ENCODE results near the gene DAZ2.
"Not testable (repeated sequence)": the region's sequence is repeated elsewhere in the genome, so short reads cannot be mapped to it uniquely, and the experiment has no call there.

Gene DAZ2, protein sequence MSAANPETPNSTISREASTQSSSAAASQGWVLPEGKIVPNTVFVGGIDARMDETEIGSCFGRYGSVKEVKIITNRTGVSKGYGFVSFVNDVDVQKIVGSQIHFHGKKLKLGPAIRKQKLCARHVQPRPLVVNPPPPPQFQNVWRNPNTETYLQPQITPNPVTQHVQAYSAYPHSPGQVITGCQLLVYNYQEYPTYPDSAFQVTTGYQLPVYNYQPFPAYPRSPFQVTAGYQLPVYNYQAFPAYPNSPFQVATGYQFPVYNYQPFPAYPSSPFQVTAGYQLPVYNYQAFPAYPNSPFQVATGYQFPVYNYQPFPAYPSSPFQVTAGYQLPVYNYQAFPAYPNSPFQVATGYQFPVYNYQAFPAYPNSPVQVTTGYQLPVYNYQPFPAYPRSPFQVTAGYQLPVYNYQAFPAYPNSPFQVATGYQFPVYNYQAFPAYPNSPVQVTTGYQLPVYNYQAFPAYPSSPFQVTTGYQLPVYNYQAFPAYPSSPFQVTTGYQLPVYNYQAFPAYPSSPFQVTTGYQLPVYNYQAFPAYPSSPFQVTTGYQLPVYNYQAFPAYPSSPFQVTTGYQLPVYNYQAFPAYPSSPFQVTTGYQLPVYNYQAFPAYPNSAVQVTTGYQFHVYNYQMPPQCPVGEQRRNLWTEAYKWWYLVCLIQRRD

DNA sequence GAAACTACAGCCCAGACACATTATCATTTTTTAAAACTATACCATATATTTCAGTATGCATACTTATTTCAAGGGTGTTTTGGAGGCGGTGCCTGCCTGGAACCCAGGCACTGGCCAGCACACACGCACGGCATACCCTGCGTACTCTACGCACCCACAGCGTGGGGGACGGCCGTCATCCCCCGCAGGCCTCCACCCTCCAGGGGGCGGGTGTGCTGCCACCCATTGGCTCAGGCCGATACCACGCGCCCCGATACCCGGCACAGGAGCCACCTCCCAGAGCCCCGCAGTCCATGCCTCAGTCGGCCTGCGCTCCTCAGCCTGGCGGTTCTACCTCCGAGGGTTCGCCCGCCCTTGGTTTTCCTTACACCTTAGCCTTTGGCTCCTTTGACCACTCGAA lies at the start of gene DAZ2:
TSS of gene DAZ2 (plus strand) at position 301 of the 400 bp plus-strand sequence. CDS start 208 bp downstream, outside the sequence.
- CTCF ChIA-PET; H3K36me3 ChIP-seq (ENCODE audit: control insufficient read depth in 2 of 2, insufficient read depth in 1 of 2, low read length in 2 of 2); H3K9me3 ChIP-seq (ENCODE audit: control insufficient read depth, insufficient read depth, low read depth, low read length); H3K27ac ChIP-seq (ENCODE audit: extremely low read depth, low read depth, low read length); H3K4me3 ChIP-seq (ENCODE audit: low read depth, low read length); H3K4me1 ChIP-seq (ENCODE audit: control insufficient read depth, insufficient read depth, low read length); POLR2A ChIA-PET: not testable (repeated sequence)

DNA sequence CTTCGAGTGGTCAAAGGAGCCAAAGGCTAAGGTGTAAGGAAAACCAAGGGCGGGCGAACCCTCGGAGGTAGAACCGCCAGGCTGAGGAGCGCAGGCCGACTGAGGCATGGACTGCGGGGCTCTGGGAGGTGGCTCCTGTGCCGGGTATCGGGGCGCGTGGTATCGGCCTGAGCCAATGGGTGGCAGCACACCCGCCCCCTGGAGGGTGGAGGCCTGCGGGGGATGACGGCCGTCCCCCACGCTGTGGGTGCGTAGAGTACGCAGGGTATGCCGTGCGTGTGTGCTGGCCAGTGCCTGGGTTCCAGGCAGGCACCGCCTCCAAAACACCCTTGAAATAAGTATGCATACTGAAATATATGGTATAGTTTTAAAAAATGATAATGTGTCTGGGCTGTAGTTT lies 20.4 kb upstream of the DAZ2 start, which contains the start of gene DAZ1:
TSS of gene DAZ1 (minus strand) at position 101 of the 400 bp plus-strand sequence. CDS start 208 bp downstream, outside the sequence.
- CTCF ChIA-PET; H3K4me1 ChIP-seq (ENCODE audit: control insufficient read depth, insufficient read depth, low read length); H3K27ac ChIP-seq (ENCODE audit: extremely low read depth, low read depth, low read length); POLR2A ChIA-PET; H3K4me3 ChIP-seq (ENCODE audit: low read depth, low read length); H3K36me3 ChIP-seq (ENCODE audit: control insufficient read depth in 2 of 2, insufficient read depth in 1 of 2, low read length in 2 of 2); H3K9me3 ChIP-seq (ENCODE audit: control insufficient read depth, insufficient read depth, low read depth, low read length): not testable (repeated sequence)

DNA sequence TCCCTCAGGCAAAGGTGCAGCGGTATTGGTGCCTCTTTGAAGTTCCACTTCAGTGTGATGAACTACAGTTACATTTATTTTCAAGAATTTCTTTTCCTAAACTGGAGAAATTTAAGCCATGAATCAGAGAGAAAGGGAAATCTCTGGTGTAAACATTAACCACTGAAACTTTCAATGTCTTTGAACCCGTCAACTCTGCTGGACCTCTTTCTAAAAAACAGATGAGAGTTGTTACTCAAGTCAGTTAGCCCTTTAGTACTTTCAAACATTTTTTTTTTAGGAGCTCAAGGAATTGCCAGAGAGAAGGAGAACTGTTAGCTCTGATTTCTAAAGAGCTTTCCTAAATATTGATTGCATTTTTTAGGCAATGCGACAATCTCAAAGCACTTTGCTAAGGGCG lies 11.9 kb upstream of the DAZ2 start:
- H3K9me3 ChIP-seq (ENCODE audit: control insufficient read depth, insufficient read depth, low read depth, low read length); CTCF ChIA-PET; POLR2A ChIA-PET; H3K27ac ChIP-seq (ENCODE audit: extremely low read depth, low read depth, low read length); H3K4me3 ChIP-seq (ENCODE audit: low read depth, low read length); H3K4me1 ChIP-seq (ENCODE audit: control insufficient read depth, insufficient read depth, low read length); H3K36me3 ChIP-seq (ENCODE audit: control insufficient read depth in 2 of 2, insufficient read depth in 1 of 2, low read length in 2 of 2): not testable (repeated sequence)

DNA sequence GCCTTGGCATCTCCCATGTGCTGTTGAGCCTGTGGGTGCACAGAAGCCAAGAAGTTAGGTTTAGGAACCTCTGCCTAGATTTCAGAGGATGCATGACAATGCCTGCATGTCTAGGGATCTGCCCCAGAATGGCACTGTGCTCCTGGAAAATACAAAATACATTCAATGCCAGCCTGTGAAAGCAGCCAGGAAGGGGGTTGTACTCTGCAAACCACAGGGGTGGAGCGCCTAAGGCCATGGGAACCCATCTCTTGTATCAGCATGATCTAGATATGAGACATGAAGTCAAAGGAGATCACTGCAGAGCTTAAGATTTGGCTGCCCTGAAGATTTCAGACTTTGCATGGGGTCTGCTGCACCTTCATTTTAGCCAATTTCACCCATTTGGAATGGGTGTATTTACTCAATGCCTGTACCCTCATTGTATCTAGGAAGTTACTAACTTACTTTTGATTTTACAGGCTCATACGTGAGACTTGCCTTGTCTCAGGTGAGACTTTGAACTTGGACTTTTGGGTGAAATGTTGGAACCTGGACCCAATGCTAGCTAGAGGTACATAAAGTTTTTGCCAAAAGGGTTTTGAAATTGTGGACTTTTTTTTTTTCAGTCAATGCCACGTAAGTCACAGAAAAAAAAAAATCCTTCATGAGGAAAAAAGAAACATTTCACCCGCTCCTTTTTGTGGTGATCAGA lies 9.4 kb upstream of the DAZ2 start:
- POLR2A ChIA-PET; CTCF ChIA-PET; H3K4me3 ChIP-seq (ENCODE audit: low read depth, low read length); H3K4me1 ChIP-seq (ENCODE audit: control insufficient read depth, insufficient read depth, low read length); H3K9me3 ChIP-seq (ENCODE audit: control insufficient read depth, insufficient read depth, low read depth, low read length); H3K36me3 ChIP-seq (ENCODE audit: control insufficient read depth in 2 of 2, insufficient read depth in 1 of 2, low read length in 2 of 2); H3K27ac ChIP-seq (ENCODE audit: extremely low read depth, low read depth, low read length): not testable (repeated sequence)

DNA sequence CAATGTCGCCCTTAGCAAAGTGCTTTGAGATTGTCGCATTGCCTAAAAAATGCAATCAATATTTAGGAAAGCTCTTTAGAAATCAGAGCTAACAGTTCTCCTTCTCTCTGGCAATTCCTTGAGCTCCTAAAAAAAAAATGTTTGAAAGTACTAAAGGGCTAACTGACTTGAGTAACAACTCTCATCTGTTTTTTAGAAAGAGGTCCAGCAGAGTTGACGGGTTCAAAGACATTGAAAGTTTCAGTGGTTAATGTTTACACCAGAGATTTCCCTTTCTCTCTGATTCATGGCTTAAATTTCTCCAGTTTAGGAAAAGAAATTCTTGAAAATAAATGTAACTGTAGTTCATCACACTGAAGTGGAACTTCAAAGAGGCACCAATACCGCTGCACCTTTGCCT lies 8.7 kb upstream of the DAZ2 start:
- CTCF ChIA-PET; POLR2A ChIA-PET; H3K36me3 ChIP-seq (ENCODE audit: control insufficient read depth in 2 of 2, insufficient read depth in 1 of 2, low read length in 2 of 2); H3K4me1 ChIP-seq (ENCODE audit: control insufficient read depth, insufficient read depth, low read length); H3K4me3 ChIP-seq (ENCODE audit: low read depth, low read length); H3K9me3 ChIP-seq (ENCODE audit: control insufficient read depth, insufficient read depth, low read depth, low read length); H3K27ac ChIP-seq (ENCODE audit: extremely low read depth, low read depth, low read length): not testable (repeated sequence)

Measured in HEK293 (cell line).